Natural killer cell (primary cell): ENCODE measurements around the gene AARS2. TPM values are rescaled to one million over a fixed set of nuclear protein-coding genes. Genes with fewer than 3 reads are reported as not detected.
"Not testable (repeated sequence)": the region's sequence is repeated elsewhere in the genome, so short reads cannot be mapped to it uniquely, and the experiment has no call there.

Experiments used
- ATAC-seq, 3 donors: fragments of 150-1000 bp in 2 of 3; fragments of 200-7000 bp in 1 of 3; cut with Tn5 transposase; 1 replicate in 1 of 3; 2 replicates in 2 of 3; pipeline ENCODE4 v1.10.0; 2021; ENCODE audit warnings: mild to moderate bottlenecking in 2 of 3, moderate library complexity in 2 of 3
- DNase-seq, 2 donors: peaks; one replicate each; pipeline versions ENCODE4 v3.0.0 to v3.0.0-alpha.2; 2013 to 2021; ENCODE audit warnings: mixed read lengths in 1 of 2
- H3K27ac ChIP-seq: one replicate; pipeline ENCODE4 v1.5.1; 2013; ENCODE audit warnings: mild to moderate bottlenecking, low read length
- H3K27me3 ChIP-seq: one replicate; pipeline ENCODE4 v1.6.1; 2013; ENCODE audit warnings: low read length; ENCODE audit not compliant: control insufficient read depth, insufficient read depth
- H3K36me3 ChIP-seq: one replicate; pipeline ENCODE4 v1.6.1; 2013; ENCODE audit warnings: low read length; ENCODE audit not compliant: control insufficient read depth, insufficient read depth
- H3K4me1 ChIP-seq: one replicate; pipeline ENCODE4 v1.6.1; 2013; ENCODE audit warnings: low read length; ENCODE audit not compliant: control insufficient read depth, insufficient read depth
- H3K4me3 ChIP-seq: one replicate; pipeline ENCODE4 v1.5.1; 2013; ENCODE audit warnings: low read length
- H3K9me3 ChIP-seq: one replicate; pipeline ENCODE4 v1.6.1; 2013; ENCODE audit warnings: low read length; ENCODE audit not compliant: control insufficient read depth, insufficient read depth
- H3K27ac Mint-ChIP-seq, 2 donors: one replicate each; pipeline ENCODE4 v1.8.0; 2022; ENCODE audit warnings: mild to moderate bottlenecking in 2 of 2, mixed read lengths in 2 of 2, moderate library complexity in 1 of 2
- H3K27me3 Mint-ChIP-seq, 2 donors: one replicate each; pipeline ENCODE4 v1.8.0; 2022; ENCODE audit warnings: low read depth in 2 of 2, mixed read lengths in 2 of 2
- H3K36me3 Mint-ChIP-seq: one replicate; pipeline ENCODE4 v1.8.0; 2022; ENCODE audit warnings: mixed read lengths
- H3K4me1 Mint-ChIP-seq, 2 donors: one replicate each; pipeline ENCODE4 v1.8.0; 2022; ENCODE audit warnings: mixed read lengths in 2 of 2
- H3K4me3 Mint-ChIP-seq: one replicate; pipeline ENCODE4 v1.8.0; 2022; ENCODE audit warnings: mild to moderate bottlenecking, moderate library complexity, mixed read lengths
- H3K9me3 Mint-ChIP-seq, 2 donors: one replicate each; pipeline ENCODE4 v1.8.0; 2022; ENCODE audit warnings: mixed read lengths in 2 of 2
- WGBS: methylation state at CpG from one replicate; pipeline ENCODE4 v1.1.7; 2013; ENCODE audit warnings: missing lambda C conversion rate; ENCODE audit not compliant: insufficient coverage; 5-methylcytosine and 5-hydroxymethylcytosine counted together
- intact Hi-C: fragments of 100-400 bp; cut with micrococcal nuclease; formaldehyde crosslinking; loops from one replicate; pipeline ENCODE4 v1.14.2; 2022
- total RNA-seq, 4 donors: library from RNA; stranded (reverse); fragments of 120-200 nt in 1 of 4; gene quantifications; one replicate each; pipeline versions ENCODE4 v1.2.3 to v1.2.4, GENCODE V29; 2013 to 2022
- TF ChIP-seq, protein P1 (sequence below): fragments of 200-600 bp; IDR thresholded peaks from one replicate; pipeline ENCODE4 v1.8.0; 2022; ENCODE audit warnings: antibody characterized with exemption

AARS2 gene
- total RNA-seq, 3 donors from 2014 or later (not counting 1 experiment from before 2014, with no cell fraction given), result 14.1 to 17.2 (median 14.2) TPM

DNA sequence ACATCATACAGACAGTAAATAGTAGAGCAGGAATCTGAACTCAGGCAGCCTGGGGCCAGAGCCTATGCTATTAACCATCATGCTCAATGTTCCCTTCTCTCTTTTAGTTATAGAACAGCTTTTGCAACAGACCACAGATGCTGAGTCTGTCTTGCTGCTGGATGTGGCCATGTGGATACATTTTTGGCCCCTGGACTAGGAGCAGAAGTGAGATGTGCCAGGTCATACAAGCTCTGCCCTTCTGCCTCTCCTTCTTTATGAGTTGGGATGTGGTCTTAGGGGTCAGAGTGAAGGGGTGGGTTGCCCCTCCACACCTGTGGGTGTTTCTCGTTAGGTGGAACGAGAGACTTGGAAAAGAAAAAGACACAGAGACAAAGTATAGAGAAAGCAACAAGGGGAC is 14.6 kb upstream of the AARS2 start:
- Histone ChIP-seq H3K36me3 (no peaks in the 10 kb centered on the region), H3K9me3 (no peaks in the 10 kb centered on the region), H3K4me3 (no peak overlapping the region), H3K27me3 (no peaks in the 10 kb centered on the region), H3K4me1 (no peaks in the 10 kb centered on the region), H3K27ac (no peak overlapping the region)
- H3K27me3 Mint-ChIP-seq, result peaks cover 22 to 35% of the 10 kb centered on the region in 2 donors
- ATAC-seq (no peak), DNase-seq (no peak)
- no peak overlapping the region for H3K4me3 Mint-ChIP-seq
- intact Hi-C loops, result no loop called here
- H3K4me1 Mint-ChIP-seq, result no peaks in the 10 kb centered on the region
- no peak overlapping the region for H3K27ac Mint-ChIP-seq
- WGBS, result 78% methylated on average over 2 of the region's 2 CpGs
- H3K9me3 Mint-ChIP-seq, result no peaks in the 10 kb centered on the region
- no peaks in the 10 kb centered on the region for H3K36me3 Mint-ChIP-seq
- TF ChIP-seq, protein P1, sequence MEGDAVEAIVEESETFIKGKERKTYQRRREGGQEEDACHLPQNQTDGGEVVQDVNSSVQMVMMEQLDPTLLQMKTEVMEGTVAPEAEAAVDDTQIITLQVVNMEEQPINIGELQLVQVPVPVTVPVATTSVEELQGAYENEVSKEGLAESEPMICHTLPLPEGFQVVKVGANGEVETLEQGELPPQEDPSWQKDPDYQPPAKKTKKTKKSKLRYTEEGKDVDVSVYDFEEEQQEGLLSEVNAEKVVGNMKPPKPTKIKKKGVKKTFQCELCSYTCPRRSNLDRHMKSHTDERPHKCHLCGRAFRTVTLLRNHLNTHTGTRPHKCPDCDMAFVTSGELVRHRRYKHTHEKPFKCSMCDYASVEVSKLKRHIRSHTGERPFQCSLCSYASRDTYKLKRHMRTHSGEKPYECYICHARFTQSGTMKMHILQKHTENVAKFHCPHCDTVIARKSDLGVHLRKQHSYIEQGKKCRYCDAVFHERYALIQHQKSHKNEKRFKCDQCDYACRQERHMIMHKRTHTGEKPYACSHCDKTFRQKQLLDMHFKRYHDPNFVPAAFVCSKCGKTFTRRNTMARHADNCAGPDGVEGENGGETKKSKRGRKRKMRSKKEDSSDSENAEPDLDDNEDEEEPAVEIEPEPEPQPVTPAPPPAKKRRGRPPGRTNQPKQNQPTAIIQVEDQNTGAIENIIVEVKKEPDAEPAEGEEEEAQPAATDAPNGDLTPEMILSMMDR, result no peak

- Mint-ChIP-seq H3K27ac (no peak overlapping the region), H3K36me3 (no peaks in the 10 kb centered on the region), H3K4me1 (no peaks in the 10 kb centered on the region), H3K4me3 (no peak overlapping the region), H3K27me3 (peaks cover 17 to 32% of the 10 kb centered on the region in 2 donors), H3K9me3 (no peaks in the 10 kb centered on the region)
- Histone ChIP-seq H3K9me3 (no peaks in the 10 kb centered on the region), H3K27me3 (no peaks in the 10 kb centered on the region), H3K36me3 (no peaks in the 10 kb centered on the region), H3K4me3 (no peak overlapping the region), H3K27ac (no peak overlapping the region), H3K4me1 (no peaks in the 10 kb centered on the region)
- no peak for DNase-seq
- ATAC-seq, result no peak
- intact Hi-C loops, result no loop called here
- TF ChIP-seq, protein P1, result no peak
These were observed 13.9 kb upstream of the AARS2 start for GRCh38 chr6:44327096-44327495.

DNA sequence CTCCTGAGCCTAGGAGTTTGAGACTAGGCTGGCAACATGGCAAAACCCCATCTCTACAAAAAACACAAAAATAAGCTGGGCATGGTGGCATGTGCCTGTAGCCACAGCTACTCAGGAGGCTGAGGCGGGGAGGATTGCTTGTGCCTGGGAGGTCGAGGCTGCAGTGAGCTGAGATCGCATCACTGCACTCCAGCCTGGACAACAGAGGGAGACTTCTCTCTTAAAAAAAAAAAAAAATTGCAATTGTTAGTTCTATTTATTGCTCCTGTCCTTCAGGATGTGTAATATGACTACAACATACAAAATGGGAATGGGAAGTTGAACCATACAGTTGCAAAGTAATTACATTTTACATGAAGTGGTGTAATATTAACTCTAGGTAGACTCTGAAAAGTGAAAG is 8.1 kb upstream of the AARS2 start:
- no peak overlapping the region for H3K27ac Mint-ChIP-seq
- no peaks in the 10 kb centered on the region for H3K4me1 ChIP-seq
- H3K4me1 Mint-ChIP-seq, result no peaks in the 10 kb centered on the region
- peaks cover 28 to 29% of the 10 kb centered on the region in 2 donors for H3K27me3 Mint-ChIP-seq
- H3K27ac ChIP-seq, result no peak overlapping the region
- DNase-seq, result no peak
- H3K9me3 ChIP-seq, result no peaks in the 10 kb centered on the region
- H3K27me3 ChIP-seq, result no peaks in the 10 kb centered on the region
- TF ChIP-seq, protein P1, result no peak
- no peak for ATAC-seq
- no peak overlapping the region for H3K4me3 ChIP-seq
- H3K36me3 ChIP-seq, result no peaks in the 10 kb centered on the region
- intact Hi-C loops, result no loop called here
- no peaks in the 10 kb centered on the region for H3K36me3 Mint-ChIP-seq
- H3K9me3 Mint-ChIP-seq, result no peaks in the 10 kb centered on the region
- no peak overlapping the region for H3K4me3 Mint-ChIP-seq
- 97% methylated on average over 3 of the region's 3 CpGs for WGBS

DNA sequence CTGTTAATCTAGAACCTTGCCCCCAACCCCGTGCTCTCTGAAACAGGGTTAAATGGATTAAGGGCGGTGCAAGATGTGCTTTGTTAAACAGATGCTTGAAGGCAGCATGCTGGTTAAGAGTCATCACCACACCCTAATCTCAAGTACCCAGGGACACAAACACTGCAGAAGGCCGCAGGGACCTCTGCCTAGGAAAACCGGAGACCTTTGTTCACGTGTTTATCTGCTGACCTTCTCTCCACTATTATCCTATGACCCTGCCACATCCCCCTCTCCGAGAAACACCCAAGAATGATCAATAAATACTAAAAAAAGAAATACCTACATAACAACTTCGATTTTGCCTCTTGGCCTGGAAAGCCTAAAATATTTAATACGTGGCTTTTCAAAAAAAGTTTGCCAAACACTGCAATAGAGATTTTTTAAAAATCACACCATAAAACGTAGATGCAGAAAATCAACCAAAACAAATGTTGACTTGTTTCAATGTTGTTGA is 4.0 kb upstream of the AARS2 start:
- DNase-seq, H3K27ac ChIP-seq, H3K4me3 ChIP-seq, H3K4me1 ChIP-seq, H3K4me3 Mint-ChIP-seq, H3K36me3 Mint-ChIP-seq, H3K27me3 ChIP-seq, ATAC-seq, H3K27ac Mint-ChIP-seq, H3K36me3 ChIP-seq, H3K9me3 Mint-ChIP-seq, H3K9me3 ChIP-seq, intact Hi-C loops: not testable (repeated sequence)
- Mint-ChIP-seq H3K4me1 (peaks cover 15 to 16% of the 10 kb centered on the region in 2 donors), H3K27me3 (peaks cover 29 to 31% of the 10 kb centered on the region in 2 donors)
- 82% methylated on average over 7 of the region's 9 CpGs for WGBS
